ENCODE results near the gene OR13H1.
"Not testable (repeated sequence)": the region's sequence is repeated elsewhere in the genome, so short reads cannot be mapped to it uniquely, and the experiment has no call there.

OR13H1 gene

GRCh38 chrX:131543774-131544173 is at the start of gene OR13H1:
TSS of gene OR13H1 (plus strand) at chrX:131544074. CDS start at chrX:131544074, 0 bp downstream.
- ChIA-PET CTCF (interaction anchor here (0.8 kb wide), 1 partner anchor 475 kb away, joined by 3 read pairs; no protein-coding TSS in a partner anchor), POLR2A (no interaction called here)
- no peak for TF ChIP-seq FOXM1 (IDR thresholded peaks at IDR 0.05; ENCODE audit: borderline replicate concordance)
- TF ChIP-seq ARNT (IDR thresholded peaks at IDR 0.05): no peak
- no peak for TF ChIP-seq CTBP1 (IDR thresholded peaks at IDR 0.05; ENCODE audit: borderline replicate concordance)
- TF ChIP-seq NFRKB (IDR thresholded peaks at IDR 0.05): no peak
- no peak for TF ChIP-seq BHLHE40 (IDR thresholded peaks at IDR 0.05; ENCODE audit: borderline replicate concordance)
- TF ChIP-seq FOXK2 (IDR thresholded peaks at IDR 0.05): no peak
- no peak for TF ChIP-seq LEF1 (IDR thresholded peaks at IDR 0.05; ENCODE audit: borderline replicate concordance)
- TF ChIP-seq ZNF384 (IDR thresholded peaks at IDR 0.05): no peak
- TF ChIP-seq FOXA1 (IDR thresholded peaks at IDR 0.05): no peak
- no peak for TF ChIP-seq L3MBTL2 (conservative IDR thresholded peaks at IDR 0.05)
- no peak for TF ChIP-seq HDGF (IDR thresholded peaks at IDR 0.05; ENCODE audit: borderline replicate concordance)
- TF ChIP-seq PKNOX1 (IDR thresholded peaks at IDR 0.05): no peak
- no peak for TF ChIP-seq SUZ12 (IDR thresholded peaks at IDR 0.05)
- TF ChIP-seq SP1 (IDR thresholded peaks at IDR 0.05): no peak
- no peak for TF ChIP-seq TARDBP (IDR thresholded peaks at IDR 0.05)
- no peak for TF ChIP-seq ELF4 (IDR thresholded peaks at IDR 0.05)
- no peak for DNase-seq (ENCODE audit: extremely low spot score)

- DNase-seq (ENCODE audit: extremely low spot score); POLR2A ChIA-PET; CTCF ChIA-PET: not testable (repeated sequence)
Measured at GRCh38 chrX:131501556-131501955, 42.3 kb upstream of the OR13H1 start.

GRCh38 chrX:131513159-131513914 is 30.5 kb upstream of the OR13H1 start:
- no peak for DNase-seq (ENCODE audit: extremely low spot score)
- ChIA-PET CTCF (no interaction called here), POLR2A (no interaction called here)
- TF ChIP-seq SUZ12 (IDR thresholded peaks at IDR 0.05) (no peak), FOXA1 (IDR thresholded peaks at IDR 0.05) (no peak), CTBP1 (IDR thresholded peaks at IDR 0.05; ENCODE audit: borderline replicate concordance) (no peak), TARDBP (IDR thresholded peaks at IDR 0.05) (no peak), PKNOX1 (IDR thresholded peaks at IDR 0.05) (no peak), NFRKB (IDR thresholded peaks at IDR 0.05) (no peak), L3MBTL2 (conservative IDR thresholded peaks at IDR 0.05) (no peak), FOXK2 (IDR thresholded peaks at IDR 0.05) (no peak), HDGF (IDR thresholded peaks at IDR 0.05; ENCODE audit: borderline replicate concordance) (no peak), ARNT (IDR thresholded peaks at IDR 0.05) (no peak), FOXM1 (IDR thresholded peaks at IDR 0.05; ENCODE audit: borderline replicate concordance) (no peak), SP1 (IDR thresholded peaks at IDR 0.05) (no peak), ELF4 (IDR thresholded peaks at IDR 0.05) (no peak), ZNF384 (IDR thresholded peaks at IDR 0.05) (no peak), BHLHE40 (IDR thresholded peaks at IDR 0.05; ENCODE audit: borderline replicate concordance) (no peak), LEF1 (IDR thresholded peaks at IDR 0.05; ENCODE audit: borderline replicate concordance) (no peak)

- no peak for TF ChIP-seq HDGF (IDR thresholded peaks at IDR 0.05; ENCODE audit: borderline replicate concordance)
- no peak for TF ChIP-seq ZNF384 (IDR thresholded peaks at IDR 0.05)
- no peak for TF ChIP-seq SP1 (IDR thresholded peaks at IDR 0.05)
- TF ChIP-seq NFRKB (IDR thresholded peaks at IDR 0.05): no peak
- TF ChIP-seq L3MBTL2 (conservative IDR thresholded peaks at IDR 0.05): no peak
- no peak for TF ChIP-seq FOXK2 (IDR thresholded peaks at IDR 0.05)
- no peak for TF ChIP-seq SUZ12 (IDR thresholded peaks at IDR 0.05)
- TF ChIP-seq FOXM1 (IDR thresholded peaks at IDR 0.05; ENCODE audit: borderline replicate concordance): no peak
- no peak for TF ChIP-seq ELF4 (IDR thresholded peaks at IDR 0.05)
- no peak for TF ChIP-seq CTBP1 (IDR thresholded peaks at IDR 0.05; ENCODE audit: borderline replicate concordance)
- TF ChIP-seq LEF1 (IDR thresholded peaks at IDR 0.05; ENCODE audit: borderline replicate concordance): no peak
- no peak for TF ChIP-seq FOXA1 (IDR thresholded peaks at IDR 0.05)
- TF ChIP-seq ARNT (IDR thresholded peaks at IDR 0.05): no peak
- CTCF ChIA-PET: interaction anchor here (0.6 kb wide), 1 partner anchor 29 kb away, joined by 4 read pairs; no protein-coding TSS in a partner anchor
- POLR2A ChIA-PET: no interaction called here
- no peak for DNase-seq (ENCODE audit: extremely low spot score)
Measured at GRCh38 chrX:131521824-131522223, 22.1 kb upstream of the OR13H1 start.

- no peak for TF ChIP-seq ELF4 (IDR thresholded peaks at IDR 0.05)
- TF ChIP-seq HDGF (IDR thresholded peaks at IDR 0.05; ENCODE audit: borderline replicate concordance): no peak
- no peak for TF ChIP-seq FOXK2 (IDR thresholded peaks at IDR 0.05)
- no peak for TF ChIP-seq LEF1 (IDR thresholded peaks at IDR 0.05; ENCODE audit: borderline replicate concordance)
- TF ChIP-seq FOXA1 (IDR thresholded peaks at IDR 0.05): no peak
- TF ChIP-seq CTBP1 (IDR thresholded peaks at IDR 0.05; ENCODE audit: borderline replicate concordance): no peak
- no peak for TF ChIP-seq NFRKB (IDR thresholded peaks at IDR 0.05)
- no peak for TF ChIP-seq BHLHE40 (IDR thresholded peaks at IDR 0.05; ENCODE audit: borderline replicate concordance)
- TF ChIP-seq ZNF384 (IDR thresholded peaks at IDR 0.05): no peak
- TF ChIP-seq L3MBTL2 (conservative IDR thresholded peaks at IDR 0.05): no peak
- TF ChIP-seq SP1 (IDR thresholded peaks at IDR 0.05): no peak
- no peak for TF ChIP-seq ARNT (IDR thresholded peaks at IDR 0.05)
- no peak for TF ChIP-seq PKNOX1 (IDR thresholded peaks at IDR 0.05)
- no peak for TF ChIP-seq FOXM1 (IDR thresholded peaks at IDR 0.05; ENCODE audit: borderline replicate concordance)
- no peak for TF ChIP-seq TARDBP (IDR thresholded peaks at IDR 0.05)
- TF ChIP-seq SUZ12 (IDR thresholded peaks at IDR 0.05): no peak
- CTCF ChIA-PET: no interaction called here
- POLR2A ChIA-PET: no interaction called here
- no peak for DNase-seq (ENCODE audit: extremely low spot score)
Measured at GRCh38 chrX:131544218-131544617, 344 bp downstream of the OR13H1 start.

GRCh38 chrX:131549011-131549410 is 5.1 kb downstream of the OR13H1 start:
- DNase-seq (ENCODE audit: extremely low spot score): no peak
- TF ChIP-seq BHLHE40 (IDR thresholded peaks at IDR 0.05; ENCODE audit: borderline replicate concordance) (no peak), HDGF (IDR thresholded peaks at IDR 0.05; ENCODE audit: borderline replicate concordance) (no peak), FOXK2 (IDR thresholded peaks at IDR 0.05) (no peak), FOXM1 (IDR thresholded peaks at IDR 0.05; ENCODE audit: borderline replicate concordance) (no peak), PKNOX1 (IDR thresholded peaks at IDR 0.05) (no peak), NFRKB (IDR thresholded peaks at IDR 0.05) (no peak)
- CTCF ChIA-PET: no interaction called here
- POLR2A ChIA-PET: no interaction called here

GRCh38 chrX:131552453-131552852 is 8.6 kb downstream of the OR13H1 start:
- POLR2A ChIA-PET; CTCF ChIA-PET; DNase-seq (ENCODE audit: extremely low spot score): not testable (repeated sequence)
